CD14-positive monocyte (primary cell): ENCODE results near the gene LRBA. TPM values are rescaled to one million over a fixed set of nuclear protein-coding genes. Genes with fewer than 3 reads are reported as not detected.

Experiments used
- DNase-seq, 3 donors: peaks; one replicate each; pipeline ENCODE4 v3.0.0-alpha.2; 2011 to 2022
- H2AFZ ChIP-seq: 2 replicates; pipeline ENCODE4 v1.6.0; 2012; ENCODE audit warnings: mild to moderate bottlenecking, low read depth, low read length, inconsistent platforms; ENCODE audit not compliant: insufficient read depth, poor library complexity, severe bottlenecking
- H3K27ac ChIP-seq, 2 donors: 1 replicate in 1 of 2; 2 replicates in 1 of 2; pipeline ENCODE4 v1.5.1; 2012 to 2013; ENCODE audit warnings: low read length in 2 of 2, control low read depth in 1 of 2, inconsistent platforms in 1 of 2, low read depth in 1 of 2, mild to moderate bottlenecking in 1 of 2
- H3K27me3 ChIP-seq, 2 donors: one replicate each; pipeline versions ENCODE4 v1.6.0 to v1.6.1; 2011 to 2013; ENCODE audit warnings: low read length in 2 of 2; ENCODE audit not compliant: control insufficient read depth in 2 of 2, insufficient read depth in 2 of 2
- H3K36me3 ChIP-seq, 2 donors: replicated peaks in 1 of 2; 1 replicate in 1 of 2; 2 replicates in 1 of 2; pipeline versions ENCODE4 v1.5.1 to v1.6.1; 2012 to 2013; ENCODE audit warnings: low read length in 2 of 2, control low read depth in 1 of 2, inconsistent platforms in 1 of 2, mild to moderate bottlenecking in 1 of 2; ENCODE audit not compliant: insufficient read depth in 2 of 2, control insufficient read depth in 1 of 2
- H3K4me1 ChIP-seq, 2 donors: 1 replicate in 1 of 2; 2 replicates in 1 of 2; pipeline versions ENCODE4 v1.5.1 to v1.6.1; 2012 to 2013; ENCODE audit warnings: low read length in 2 of 2, control low read depth in 1 of 2, inconsistent platforms in 1 of 2, mild to moderate bottlenecking in 1 of 2, moderate library complexity in 1 of 2; ENCODE audit not compliant: insufficient read depth in 2 of 2, control insufficient read depth in 1 of 2
- H3K4me2 ChIP-seq: replicated peaks from 2 replicates; pipeline ENCODE3; 2012; ENCODE audit warnings: low read length, moderate library complexity, mild to moderate bottlenecking; ENCODE audit not compliant: poor library complexity, severe bottlenecking; ENCODE audit errors: extremely low read depth
- H3K4me3 ChIP-seq, 3 experiments: fragments of 200-600 bp in 1 of 3; sonication (generic) in 1 of 3; replicated peaks in 1 of 3; 1 replicate in 2 of 3; 2 replicates in 1 of 3; pipeline ENCODE4 v1.5.1; 2011 to 2013; ENCODE audit warnings: low read length in 3 of 3, mild to moderate bottlenecking in 3 of 3, control low read depth in 2 of 3, low read depth in 2 of 3, inconsistent platforms in 1 of 3, moderate library complexity in 1 of 3
- H3K79me2 ChIP-seq: 2 replicates; pipeline ENCODE4 v1.6.0; 2012; ENCODE audit warnings: mild to moderate bottlenecking, control low read depth, inconsistent platforms, low read length, moderate library complexity; ENCODE audit not compliant: insufficient read depth
- H3K9ac ChIP-seq: 2 replicates; pipeline ENCODE4 v1.6.0; 2017; ENCODE audit warnings: low read length, mild to moderate bottlenecking; ENCODE audit not compliant: insufficient read depth, poor library complexity, severe bottlenecking
- H3K9me3 ChIP-seq, 2 donors: replicated peaks in 1 of 2; 1 replicate in 1 of 2; 2 replicates in 1 of 2; pipeline versions ENCODE4 v1.5.1 to v1.6.1; 2012 to 2013; ENCODE audit warnings: low read length in 2 of 2, control low read depth in 1 of 2; ENCODE audit not compliant: control insufficient read depth in 1 of 2, insufficient read depth in 1 of 2
- H4K20me1 ChIP-seq: 2 replicates; pipeline ENCODE4 v1.6.0; 2012; ENCODE audit warnings: mild to moderate bottlenecking, low read length, control low read depth, moderate library complexity; ENCODE audit not compliant: insufficient read depth
- H3K27ac Mint-ChIP-seq, 7 donors: one replicate each; pipeline ENCODE4 v1.8.0; 2020; ENCODE audit warnings: mild to moderate bottlenecking in 7 of 7, mixed read lengths in 7 of 7, moderate library complexity in 6 of 7, inconsistent platforms in 2 of 7
- H3K27me3 Mint-ChIP-seq, 3 donors: one replicate each; pipeline ENCODE4 v1.8.0; 2021 to 2022; ENCODE audit warnings: low read depth in 3 of 3, mild to moderate bottlenecking in 3 of 3, mixed read lengths in 3 of 3, moderate library complexity in 3 of 3, inconsistent platforms in 1 of 3
- H3K36me3 Mint-ChIP-seq, 2 donors: one replicate each; pipeline ENCODE4 v1.8.0; 2020; ENCODE audit warnings: mixed read lengths in 2 of 2, inconsistent platforms in 1 of 2, mild to moderate bottlenecking in 1 of 2
- H3K4me1 Mint-ChIP-seq: one replicate; pipeline ENCODE4 v1.8.0; 2020; ENCODE audit warnings: mild to moderate bottlenecking, mixed read lengths
- H3K4me3 Mint-ChIP-seq, 2 donors: one replicate each; pipeline ENCODE4 v1.8.0; 2020; ENCODE audit warnings: mild to moderate bottlenecking in 2 of 2, mixed read lengths in 2 of 2, moderate library complexity in 1 of 2
- H3K9me3 Mint-ChIP-seq, 7 donors: one replicate each; pipeline ENCODE4 v1.8.0; 2020 to 2022; ENCODE audit warnings: mixed read lengths in 7 of 7, mild to moderate bottlenecking in 6 of 7, moderate library complexity in 6 of 7, inconsistent platforms in 2 of 7
- WGBS: methylation state at CpG from one replicate; pipeline ENCODE4 v1.1.5; 2013; ENCODE audit warnings: missing lambda C conversion rate; ENCODE audit not compliant: insufficient coverage; 5-methylcytosine and 5-hydroxymethylcytosine counted together
- intact Hi-C, 2 donors: fragments of 100-400 bp; cut with micrococcal nuclease; formaldehyde crosslinking; loops; one replicate each; pipeline versions ENCODE4 v1.15.0 to v1.15.1; 2023
- polyA plus RNA-seq, 3 donors: library from polyadenylated mRNA; depleted of rRNA in 1 of 3; unstranded in 2 of 3; stranded (reverse) in 1 of 3; fragments of 300-500 nt in 2 of 3; fragments of >200 nt in 1 of 3; fragmentation: Illumina TruSeq in 2 of 3; gene quantifications; 1 replicate in 2 of 3; 2 replicates in 1 of 3; pipeline ENCODE4 v1.2.3, GENCODE V29; 2012 to 2021
- TF ChIP-seq, protein P1 (sequence below): fragments of 200-600 bp; IDR thresholded peaks from one replicate; pipeline ENCODE4 v1.8.0; 2022; ENCODE audit warnings: antibody characterized with exemption, mild to moderate bottlenecking

The LRBA gene
- polyA plus RNA-seq, 3 donors, result 1.5 to 5.5 (median 4.4) TPM

GRCh38 chr4:150543042-150543441 lies 472.0 kb downstream of the LRBA start:
- no peaks in the 10 kb centered on the region for H3K4me1 ChIP-seq
- H3K27me3 Mint-ChIP-seq, result no peaks in the 10 kb centered on the region
- no peaks in the 10 kb centered on the region for H4K20me1 ChIP-seq
- DNase-seq, result no peak
- TF ChIP-seq, protein P1, sequence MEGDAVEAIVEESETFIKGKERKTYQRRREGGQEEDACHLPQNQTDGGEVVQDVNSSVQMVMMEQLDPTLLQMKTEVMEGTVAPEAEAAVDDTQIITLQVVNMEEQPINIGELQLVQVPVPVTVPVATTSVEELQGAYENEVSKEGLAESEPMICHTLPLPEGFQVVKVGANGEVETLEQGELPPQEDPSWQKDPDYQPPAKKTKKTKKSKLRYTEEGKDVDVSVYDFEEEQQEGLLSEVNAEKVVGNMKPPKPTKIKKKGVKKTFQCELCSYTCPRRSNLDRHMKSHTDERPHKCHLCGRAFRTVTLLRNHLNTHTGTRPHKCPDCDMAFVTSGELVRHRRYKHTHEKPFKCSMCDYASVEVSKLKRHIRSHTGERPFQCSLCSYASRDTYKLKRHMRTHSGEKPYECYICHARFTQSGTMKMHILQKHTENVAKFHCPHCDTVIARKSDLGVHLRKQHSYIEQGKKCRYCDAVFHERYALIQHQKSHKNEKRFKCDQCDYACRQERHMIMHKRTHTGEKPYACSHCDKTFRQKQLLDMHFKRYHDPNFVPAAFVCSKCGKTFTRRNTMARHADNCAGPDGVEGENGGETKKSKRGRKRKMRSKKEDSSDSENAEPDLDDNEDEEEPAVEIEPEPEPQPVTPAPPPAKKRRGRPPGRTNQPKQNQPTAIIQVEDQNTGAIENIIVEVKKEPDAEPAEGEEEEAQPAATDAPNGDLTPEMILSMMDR, result no peak
- intact Hi-C loops, result no loop called here
- H3K36me3 ChIP-seq, result no peaks in the 10 kb centered on the region
- H3K4me3 ChIP-seq, result no peak overlapping the region
- H2AFZ ChIP-seq, result no peak overlapping the region
- H3K4me1 Mint-ChIP-seq, result no peaks in the 10 kb centered on the region
- no peak overlapping the region for H3K4me2 ChIP-seq
- 33% methylated on average over 1 of the region's 1 CpG for WGBS
- no peaks in the 10 kb centered on the region for H3K9me3 ChIP-seq
- H3K27me3 ChIP-seq, result no peaks in the 10 kb centered on the region
- no peak overlapping the region for H3K27ac Mint-ChIP-seq
- H3K9me3 Mint-ChIP-seq, result no peaks in the 10 kb centered on the region
- no peak overlapping the region for H3K9ac ChIP-seq
- no peaks in the 10 kb centered on the region for H3K79me2 ChIP-seq
- H3K27ac ChIP-seq, result no peak overlapping the region
- H3K36me3 Mint-ChIP-seq, result no peaks in the 10 kb centered on the region
- H3K4me3 Mint-ChIP-seq, result no peak overlapping the region

- no peaks in the 10 kb centered on the region for H3K36me3 Mint-ChIP-seq
- Histone ChIP-seq H3K9me3 (no peaks in the 10 kb centered on the region), H3K27ac (no peak overlapping the region), H4K20me1 (no peaks in the 10 kb centered on the region), H3K4me2 (no peak overlapping the region), H3K4me3 (no peak overlapping the region), H3K36me3 (no peaks in the 10 kb centered on the region), H3K27me3 (no peaks in the 10 kb centered on the region), H2AFZ (no peak overlapping the region), H3K4me1 (no peaks in the 10 kb centered on the region), H3K79me2 (no peaks in the 10 kb centered on the region), H3K9ac (no peak overlapping the region)
- no CpG with 5 or more reads among the region's 3 CpGs for WGBS
- no peak overlapping the region for H3K4me3 Mint-ChIP-seq
- DNase-seq, result no peak
- no peaks in the 10 kb centered on the region for H3K27me3 Mint-ChIP-seq
- TF ChIP-seq, protein P1, result no peak
- intact Hi-C loops, result no loop called here
- H3K27ac Mint-ChIP-seq, result no peak overlapping the region
- H3K9me3 Mint-ChIP-seq, result peaks cover 0 to 5% (median 0%) of the 10 kb centered on the region in 7 donors
- no peaks in the 10 kb centered on the region for H3K4me1 Mint-ChIP-seq
These were observed 473.4 kb downstream of the LRBA start for GRCh38 chr4:150541681-150542080.
